ENCODE measurements around the gene MMD2.

MMD2 gene

DNA sequence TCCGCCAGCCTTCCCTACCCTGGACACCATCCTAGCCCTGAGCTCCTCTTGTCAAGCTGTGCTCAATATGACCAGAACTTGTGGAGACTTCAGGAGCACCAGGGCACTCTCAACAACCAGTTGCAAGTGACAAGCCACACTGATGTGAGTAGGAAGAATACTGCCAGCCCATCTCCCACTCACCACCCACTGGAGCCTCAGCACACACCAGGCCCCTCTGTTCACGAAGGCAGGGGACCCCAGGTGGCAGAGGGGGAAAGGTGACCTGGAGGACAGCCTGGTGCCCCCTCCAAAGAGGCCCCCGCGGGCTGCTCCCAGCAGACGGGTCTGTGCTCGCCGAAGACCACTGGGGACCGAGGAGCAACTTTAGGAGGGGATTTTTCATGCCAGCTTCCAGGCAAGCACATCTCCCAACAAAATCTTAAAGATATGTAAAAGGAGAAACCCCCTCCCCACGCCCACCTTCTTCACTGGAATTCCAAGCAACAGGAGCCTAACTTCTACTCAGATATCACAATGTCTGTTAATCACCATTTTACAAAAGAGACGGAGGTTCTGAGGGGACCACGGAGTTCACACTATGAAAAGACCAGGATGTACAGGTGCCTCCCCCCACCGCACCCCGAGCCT is 1.0 kb downstream of the MMD2 start:
- DNase-seq: no peak

GRCh38 chr7:4951903-4952636 is 6.9 kb downstream of the MMD2 start:
- no peak for DNase-seq

GRCh38 chr7:4951304-4951703 is 7.7 kb downstream of the MMD2 start:
- DNase-seq: no peak

GRCh38 chr7:4948402-4948801 is 10.6 kb downstream of the MMD2 start:
- no peak for DNase-seq

GRCh38 chr7:4945949-4946348 is 13.0 kb downstream of the MMD2 start:
- no peak for DNase-seq

DNA sequence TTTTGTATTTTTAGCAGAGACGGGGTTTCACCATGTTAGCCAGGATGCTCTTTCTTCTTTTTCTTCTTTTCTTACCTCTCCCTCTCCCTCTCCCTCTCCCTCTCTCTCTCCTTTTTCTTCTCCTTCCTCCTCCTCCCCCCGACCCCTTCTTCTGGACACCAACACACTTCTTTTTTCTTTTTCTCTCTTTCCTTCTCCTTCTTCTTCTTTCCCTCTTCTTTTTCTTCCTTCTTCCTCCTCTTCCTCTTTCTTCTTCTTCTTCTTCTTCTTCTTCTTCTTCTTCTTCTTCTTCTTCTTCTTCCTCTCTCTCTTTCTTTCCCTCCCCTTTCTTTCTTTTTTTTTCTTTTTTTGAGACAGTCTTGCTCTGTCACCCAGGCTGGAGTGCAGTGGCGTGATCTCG is 14.0 kb downstream of the MMD2 start:
- DNase-seq: no peak

- DNase-seq: no peak
Observed at GRCh38 chr7:4943297-4943696, 15.7 kb downstream of the MMD2 start.

GRCh38 chr7:4939971-4940728 is 18.8 kb downstream of the MMD2 start:
- no peak for DNase-seq

DNA sequence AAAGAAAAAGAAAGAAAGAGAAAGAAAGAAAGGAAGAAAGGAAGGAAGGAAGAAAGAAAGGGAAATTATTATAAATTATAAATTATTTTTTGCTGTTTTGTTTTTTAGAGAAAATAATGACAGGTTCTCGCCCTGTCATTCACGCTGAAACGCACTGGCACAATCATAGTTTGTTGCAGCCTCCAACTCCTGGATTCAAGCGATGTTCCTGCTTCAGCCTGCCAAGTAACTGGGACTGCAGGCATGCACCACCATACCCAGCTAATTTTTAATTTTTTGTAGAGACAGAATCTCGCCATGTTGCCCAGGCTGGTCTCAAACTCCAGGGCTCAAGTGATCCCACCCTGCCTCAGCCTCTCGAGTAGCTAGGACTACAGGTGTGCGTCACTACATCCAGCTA is 21.6 kb downstream of the MMD2 start:
- DNase-seq: no peak

DNA sequence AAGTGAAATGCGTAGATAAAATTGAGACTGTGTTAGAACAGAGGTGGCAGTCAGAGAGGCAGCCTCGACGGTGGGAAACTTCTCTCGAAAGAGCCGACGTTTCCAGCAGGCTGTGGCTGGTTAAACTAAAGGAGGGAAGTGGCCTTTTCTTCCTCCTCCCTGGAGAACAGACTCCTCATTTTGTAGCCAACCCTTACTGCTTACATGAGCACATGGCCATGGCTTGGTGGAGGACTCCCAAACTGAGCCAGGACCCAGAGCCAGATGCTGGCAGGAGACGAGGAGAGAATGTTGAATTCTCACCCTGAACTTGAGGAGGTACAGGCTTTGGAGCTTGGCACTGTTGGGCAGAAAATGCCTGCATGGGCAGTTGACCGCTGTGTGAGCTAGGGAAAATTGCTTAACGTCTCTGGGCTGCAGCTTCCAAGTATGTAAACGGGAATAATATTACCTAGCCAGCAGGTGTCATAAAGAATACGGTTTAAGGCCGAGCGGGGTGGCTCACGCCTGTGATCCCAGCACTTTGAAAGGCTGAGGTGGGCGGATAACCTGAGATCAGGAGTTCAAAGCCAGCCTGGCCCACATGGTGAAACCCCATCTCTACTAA is 24.5 kb downstream of the MMD2 start:
- no peak for DNase-seq

DNA sequence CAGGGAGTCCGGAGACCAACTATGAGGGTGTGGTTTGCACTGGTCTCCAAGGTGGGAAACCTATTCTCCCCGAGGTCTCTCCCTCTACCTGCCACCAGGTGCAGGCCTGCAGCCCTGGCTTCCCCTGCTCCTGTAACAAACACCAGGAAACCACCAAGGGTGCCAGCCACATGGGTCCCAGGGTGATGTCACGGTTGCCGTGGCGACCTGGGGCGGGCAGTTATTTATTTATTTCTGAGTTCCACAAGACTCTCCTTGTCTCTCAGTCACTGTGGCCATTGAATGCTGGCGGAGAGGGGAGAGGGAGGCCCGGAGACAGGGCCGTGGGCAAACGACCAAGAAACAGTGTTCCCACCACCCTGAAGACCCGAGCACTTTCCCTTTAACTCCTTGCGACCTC is 27.0 kb downstream of the MMD2 start:
- DNase-seq: no peak

DNA sequence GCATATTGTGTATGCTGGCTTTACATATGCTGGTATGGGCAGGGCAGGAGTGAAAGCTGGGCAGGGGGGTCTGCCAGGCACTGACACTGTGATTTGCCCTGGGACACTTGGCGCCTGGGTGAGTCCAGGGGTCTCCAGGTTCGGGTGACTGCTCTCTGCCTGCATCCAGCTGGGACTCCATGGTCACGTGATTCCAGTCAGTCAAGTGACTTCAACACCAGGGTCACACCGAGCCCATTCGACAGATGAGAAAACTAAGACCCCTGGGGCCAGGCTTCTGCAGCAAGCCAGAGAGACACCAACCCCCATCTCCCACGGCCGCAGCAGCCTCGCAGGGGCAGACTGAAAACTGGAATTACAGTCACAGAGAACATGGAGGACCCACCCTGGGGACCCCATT is 30.0 kb downstream of the MMD2 start:
- DNase-seq: no peak

GRCh38 chr7:4928445-4928844 is 30.5 kb downstream of the MMD2 start:
- DNase-seq: no peak

GRCh38 chr7:4919969-4920766 is 38.8 kb downstream of the MMD2 start:
- no peak for DNase-seq

GRCh38 chr7:4916113-4916512 is 42.9 kb downstream of the MMD2 start:
- DNase-seq: no peak

DNA sequence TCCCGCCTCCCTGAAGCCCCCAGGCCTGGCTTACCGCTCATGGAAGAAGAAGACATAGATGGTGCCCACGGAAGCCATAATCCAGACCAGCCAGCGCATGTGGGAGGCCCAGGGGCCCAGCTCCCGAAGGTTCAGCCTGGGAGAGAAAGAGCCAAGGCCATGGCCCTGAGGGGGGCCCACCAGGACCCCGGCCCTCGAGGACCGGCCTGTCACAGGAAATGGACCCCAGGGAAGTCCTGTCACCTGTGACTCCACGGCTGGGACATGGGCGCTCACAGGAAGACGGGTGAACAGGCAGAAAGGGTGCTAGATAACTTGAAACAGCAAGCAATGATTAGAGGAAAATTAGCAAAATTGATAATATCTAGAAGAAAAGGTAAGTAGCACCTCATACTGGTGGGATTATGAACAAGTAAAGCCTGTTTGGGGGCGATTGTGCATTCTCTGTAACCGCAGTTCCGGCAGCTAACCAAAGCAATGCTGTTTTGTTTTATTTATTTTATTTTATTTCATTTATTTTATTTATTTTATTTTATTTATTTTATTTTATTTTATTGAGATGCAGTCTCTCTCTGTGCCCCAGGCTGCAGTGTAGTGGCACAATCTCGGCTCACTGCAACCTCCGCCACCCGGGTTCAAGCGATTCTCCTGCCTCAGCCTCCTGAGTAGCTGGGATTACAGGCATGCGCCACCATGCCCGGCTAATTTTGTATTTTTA is 47.7 kb downstream of the MMD2 start:
- no peak for DNase-seq

- DNase-seq: no peak
Observed at GRCh38 chr7:4906682-4907081, 52.3 kb downstream of the MMD2 start.

GRCh38 chr7:4905171-4905570 is 53.8 kb downstream of the MMD2 start:
- no peak for DNase-seq

- no peak for DNase-seq
Observed at GRCh38 chr7:4904346-4904745, 54.6 kb downstream of the MMD2 start.

DNA sequence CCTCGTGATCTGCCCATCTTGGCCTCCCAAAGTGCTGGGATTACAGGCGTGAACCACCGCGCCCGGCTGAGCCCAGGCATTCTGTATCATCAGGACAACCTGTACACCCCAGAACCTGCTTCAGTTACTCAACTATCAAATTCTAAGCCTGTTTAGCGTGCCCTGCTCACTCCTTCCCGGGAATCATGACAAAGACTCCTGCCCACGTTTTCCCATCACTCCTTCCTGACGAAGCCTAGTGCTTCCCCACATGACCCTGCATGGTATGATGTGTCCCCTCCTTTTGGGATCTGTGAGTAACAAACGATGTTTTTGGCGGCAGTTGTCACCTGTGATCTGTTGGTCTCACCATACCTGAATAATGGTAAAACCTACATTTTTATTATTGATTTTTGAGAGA is 63.2 kb downstream of the MMD2 start:
- no peak for DNase-seq

DNA sequence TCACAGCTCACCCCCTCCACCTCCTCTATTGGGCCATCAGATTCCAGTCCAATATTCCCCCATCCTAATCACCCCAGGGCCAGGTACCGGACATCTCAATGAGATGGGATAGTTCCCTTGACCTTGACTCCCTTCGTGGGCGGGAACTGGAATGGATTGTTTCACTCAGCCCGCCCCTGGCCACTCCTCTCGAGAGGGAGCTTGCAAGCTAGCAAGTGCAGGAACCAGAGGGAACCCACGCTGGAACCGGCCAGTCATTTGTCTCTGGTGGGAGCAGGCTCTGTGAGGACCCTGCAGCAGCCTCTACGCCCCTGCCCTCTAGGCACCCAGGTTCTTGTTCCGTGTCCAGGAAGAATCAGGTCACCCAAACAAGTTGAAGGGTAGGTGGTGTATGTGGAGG is 64.5 kb downstream of the MMD2 start:
- DNase-seq: no peak

- no peak for DNase-seq
Observed at GRCh38 chr7:4893929-4894475, 65.0 kb downstream of the MMD2 start.

Measured in NCI-H446 (cell line).